Stimulated activated CD4-positive, alpha-beta T cell treated with anti-CD3 and anti-CD28 coated beads, Interleukin-1b, Interleukin-23, amount 100 ng/mL, for 1 hour (primary cell): ENCODE measurements around the gene NR0B1.

Experiments used
- DNase-seq, 2 donors: peaks; one replicate each; pipeline ENCODE4 v3.0.0-alpha.2; 2020; ENCODE audit warnings: low read depth in 2 of 2

Gene NR0B1, protein sequence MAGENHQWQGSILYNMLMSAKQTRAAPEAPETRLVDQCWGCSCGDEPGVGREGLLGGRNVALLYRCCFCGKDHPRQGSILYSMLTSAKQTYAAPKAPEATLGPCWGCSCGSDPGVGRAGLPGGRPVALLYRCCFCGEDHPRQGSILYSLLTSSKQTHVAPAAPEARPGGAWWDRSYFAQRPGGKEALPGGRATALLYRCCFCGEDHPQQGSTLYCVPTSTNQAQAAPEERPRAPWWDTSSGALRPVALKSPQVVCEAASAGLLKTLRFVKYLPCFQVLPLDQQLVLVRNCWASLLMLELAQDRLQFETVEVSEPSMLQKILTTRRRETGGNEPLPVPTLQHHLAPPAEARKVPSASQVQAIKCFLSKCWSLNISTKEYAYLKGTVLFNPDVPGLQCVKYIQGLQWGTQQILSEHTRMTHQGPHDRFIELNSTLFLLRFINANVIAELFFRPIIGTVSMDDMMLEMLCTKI

GRCh38 chrX:30309139-30309571 lies at the start of gene NR0B1:
NR0B1 (minus strand) TSS chrX:30309390; CDS start chrX:30309363, 27 bp downstream.
- DNase-seq: no peak

- no peak for DNase-seq
Measured at GRCh38 chrX:30349946-30350345, 40.8 kb upstream of the NR0B1 start.

DNA sequence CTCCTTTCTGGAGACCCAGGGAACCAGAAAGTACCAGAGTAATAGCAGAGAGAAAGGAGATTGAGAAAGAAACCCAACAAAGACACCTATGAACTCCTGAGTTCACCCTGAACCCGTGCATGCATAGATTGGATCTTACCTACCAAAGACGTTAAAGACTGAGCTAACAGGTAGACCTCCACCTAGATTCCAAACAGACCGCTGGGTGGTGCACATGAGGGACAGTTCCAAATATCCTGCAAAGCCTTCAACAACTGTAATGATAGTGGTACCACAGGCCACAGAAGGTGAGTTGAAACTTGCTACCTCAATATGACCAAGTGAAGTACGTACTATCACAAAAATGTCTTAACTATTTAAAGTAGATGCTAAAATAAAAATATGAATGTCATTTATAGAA lies 34.0 kb upstream of the NR0B1 start:
- no peak for DNase-seq

- no peak for DNase-seq
Measured at GRCh38 chrX:30340753-30341152, 31.6 kb upstream of the NR0B1 start.

DNA sequence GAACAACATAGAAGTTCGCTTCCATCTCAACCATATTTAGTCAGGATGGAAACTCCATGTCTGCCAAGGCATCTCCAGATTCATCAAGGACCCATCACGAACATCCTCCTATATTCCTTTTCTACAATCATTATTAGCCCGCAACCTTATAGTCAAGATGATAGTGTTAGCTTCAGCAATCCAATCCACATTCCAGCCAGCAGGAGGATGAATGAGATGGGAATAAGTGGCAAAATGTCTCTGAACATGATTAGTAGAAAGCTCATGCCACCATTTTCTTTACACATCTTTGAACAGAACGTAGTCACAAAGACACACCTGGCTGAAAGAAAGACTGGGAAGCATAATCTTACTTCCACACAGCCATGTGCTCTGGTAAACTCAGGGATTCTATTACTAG lies 18.6 kb upstream of the NR0B1 start:
- DNase-seq: no peak

GRCh38 chrX:30317308-30317707 lies 8.1 kb upstream of the NR0B1 start:
- no peak for DNase-seq

GRCh38 chrX:30313322-30313721 lies 4.1 kb upstream of the NR0B1 start:
- DNase-seq: no peak

DNA sequence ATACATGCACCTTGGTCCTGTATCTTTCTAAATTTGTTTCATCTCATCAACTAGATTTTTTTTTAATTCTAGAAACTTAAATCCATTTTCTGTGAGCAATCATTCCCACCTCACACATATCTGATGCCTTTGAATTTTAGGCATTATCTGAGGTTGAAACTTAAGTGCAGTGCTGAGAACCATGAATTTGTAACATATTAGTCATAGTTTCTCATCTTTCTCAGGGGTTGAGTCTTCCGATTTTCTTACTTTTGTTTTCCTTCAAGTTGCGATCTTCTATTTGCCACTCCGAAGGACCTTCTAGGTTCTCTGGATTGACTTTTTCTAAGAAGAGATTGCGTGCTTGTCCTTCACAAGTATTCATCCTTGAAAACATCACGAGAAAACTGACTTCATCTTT lies 3.7 kb upstream of the NR0B1 start:
- no peak for DNase-seq

- no peak for DNase-seq
Measured at GRCh38 chrX:30310429-30311206, 1.4 kb upstream of the NR0B1 start.

- no peak for DNase-seq
Measured at GRCh38 chrX:30308263-30309138, 689 bp downstream of the NR0B1 start.

- no peak for DNase-seq
Measured at GRCh38 chrX:30307466-30307865, 1.7 kb downstream of the NR0B1 start.

- no peak for DNase-seq
Measured at GRCh38 chrX:30304866-30305265, 4.3 kb downstream of the NR0B1 start.

GRCh38 chrX:30302956-30303355 lies 6.2 kb downstream of the NR0B1 start:
- no peak for DNase-seq

DNA sequence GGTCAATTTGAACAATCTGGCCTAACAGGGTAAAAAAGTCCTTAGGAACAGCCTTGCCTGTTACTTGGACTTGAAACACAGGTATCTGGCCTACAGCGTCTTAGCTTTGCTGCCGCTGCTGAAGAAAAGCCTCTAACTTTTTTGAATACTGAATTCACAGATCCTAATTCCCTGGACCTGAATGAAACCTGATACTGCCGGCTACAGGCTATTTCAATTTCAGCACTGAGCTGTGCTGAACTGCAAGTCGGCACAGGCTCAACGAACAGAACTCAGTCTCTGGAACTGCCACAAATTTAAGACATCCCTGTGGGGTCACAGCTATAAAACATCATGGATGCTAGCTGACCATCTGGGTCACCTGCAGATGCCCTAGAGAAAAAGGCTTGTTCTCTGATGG lies 7.2 kb downstream of the NR0B1 start:
- no peak for DNase-seq

- DNase-seq: no peak
Measured at GRCh38 chrX:30301208-30301607, 8.0 kb downstream of the NR0B1 start.

DNA sequence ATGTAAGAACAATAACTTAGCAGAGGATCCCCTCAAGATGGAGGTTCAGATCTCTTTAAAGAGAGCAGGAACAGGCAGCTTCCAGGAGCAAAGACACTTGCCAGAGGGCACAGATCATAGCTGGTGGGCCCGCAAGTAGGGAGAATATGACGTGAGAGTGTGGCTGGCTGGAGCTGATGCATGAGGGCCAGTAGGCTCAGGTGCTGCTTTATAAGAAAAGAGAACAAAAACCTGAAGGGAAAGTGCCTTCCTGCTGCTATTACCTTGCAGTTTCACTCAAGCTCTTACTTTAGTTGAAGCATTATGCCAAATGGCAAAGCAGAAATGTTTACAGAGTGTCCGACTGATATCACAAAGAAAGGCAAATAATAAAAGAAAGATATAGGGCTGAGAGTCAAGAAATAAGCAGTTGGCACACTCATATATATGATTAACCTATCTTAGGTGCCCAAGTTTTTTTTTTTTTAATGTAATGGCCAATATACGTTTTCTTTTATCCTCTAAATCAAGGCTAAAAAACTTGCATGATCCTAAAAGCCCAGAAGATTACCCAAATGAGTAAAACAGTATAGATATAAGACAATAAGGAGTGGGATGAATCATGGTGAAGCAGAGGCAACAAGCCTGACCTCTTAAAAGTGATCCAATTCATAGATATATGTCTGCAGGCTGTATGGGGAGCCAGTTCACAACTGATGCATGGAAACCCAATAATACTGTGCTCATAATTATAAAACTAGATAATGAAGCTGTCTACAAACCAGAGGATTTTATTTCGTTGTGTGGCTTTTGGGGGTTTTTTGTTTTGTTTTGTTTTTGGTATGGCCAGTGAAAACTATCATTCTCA lies 12.6 kb downstream of the NR0B1 start:
- no peak for DNase-seq

GRCh38 chrX:30283456-30284200 lies 25.6 kb downstream of the NR0B1 start:
- no peak for DNase-seq

DNA sequence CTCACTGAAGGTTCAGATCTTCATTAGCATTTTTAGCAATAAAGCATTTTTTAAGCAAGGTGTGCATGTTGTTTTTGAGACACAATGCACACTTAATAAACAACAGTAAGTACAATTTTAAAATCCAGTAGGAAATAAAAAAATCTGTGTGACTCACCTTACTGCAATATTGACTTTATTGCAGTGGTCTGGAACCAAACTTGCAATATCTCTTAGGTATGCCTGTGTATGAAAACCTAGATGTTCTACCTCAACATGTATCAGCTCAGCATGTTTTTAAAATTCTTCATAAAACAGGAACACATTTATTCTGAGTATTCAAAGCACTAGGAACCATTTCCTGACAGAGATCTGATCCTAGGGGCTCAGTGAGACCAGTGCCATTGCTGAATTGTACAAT lies 26.7 kb downstream of the NR0B1 start:
- no peak for DNase-seq

DNA sequence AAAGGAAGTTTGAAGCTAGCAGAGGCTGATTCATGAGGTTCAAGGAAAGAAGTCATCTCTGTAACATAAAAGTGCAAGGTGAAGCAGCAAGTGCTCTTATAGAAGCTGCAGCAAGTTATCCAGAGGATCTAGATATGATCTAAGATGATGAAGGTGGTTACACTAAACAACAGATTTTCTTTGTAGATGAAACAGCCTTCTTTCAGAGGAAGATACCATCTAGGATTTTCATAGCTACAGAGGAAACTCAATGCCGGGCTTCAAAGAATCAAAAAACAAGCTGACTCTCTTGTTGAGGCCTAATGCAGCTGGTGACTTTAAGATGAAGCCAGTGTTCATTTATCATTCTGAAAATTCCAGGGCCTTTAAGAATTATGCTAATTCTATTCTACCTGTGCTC lies 28.8 kb downstream of the NR0B1 start:
- DNase-seq: no peak

DNA sequence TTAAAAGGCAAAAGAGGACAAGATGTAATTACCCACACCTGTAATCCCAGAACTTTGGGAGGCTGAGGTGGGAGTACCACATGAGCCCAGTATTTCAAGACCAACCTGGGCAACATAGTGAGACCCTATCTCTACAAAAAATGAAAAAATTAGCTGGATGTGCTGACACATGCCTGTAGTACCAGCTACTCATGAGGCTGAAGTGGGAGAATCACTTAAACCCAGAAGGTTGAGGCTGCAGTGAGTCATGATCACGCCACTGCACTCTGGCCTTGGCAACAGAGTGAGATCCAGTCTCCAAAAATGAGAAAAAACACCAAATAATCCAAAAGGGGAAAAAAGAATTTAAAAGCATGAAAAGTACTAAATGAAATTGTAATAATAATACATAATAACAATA lies 30.8 kb downstream of the NR0B1 start:
- no peak for DNase-seq
